Body of pancreas (tissue), 4 donors: ENCODE data around the gene COPS7B.

Experiments
- CTCF ChIP-seq, 7 experiments: fragments of 450-650 bp in 4 of 7; fragments of 200-600 bp in 3 of 7; sonication (generic) in 3 of 7; IDR thresholded peaks; one replicate each; pipeline ENCODE4 v1.5.1; 2016 to 2019; ENCODE audit warnings: antibody characterized with exemption in 7 of 7
- POLR2A ChIP-seq, 3 donors: fragments of 450-650 bp; IDR thresholded peaks; one replicate each; pipeline ENCODE4 v1.6.1; 2016; ENCODE audit warnings: antibody characterized with exemption in 3 of 3, mild to moderate bottlenecking in 2 of 3

GRCh38 chr2:231856959-231857358, 70.7 kb downstream of the COPS7B start:
- TF ChIP-seq CTCF (IDR thresholded peaks at IDR 0.05) (no peak), POLR2A (IDR thresholded peaks at IDR 0.05) (no peak)
